ENCODE data around the gene CTDSP2. TPM values are rescaled to one million over a fixed set of nuclear protein-coding genes. Genes with fewer than 3 reads are reported as not detected.

Gene CTDSP2
- total RNA-seq, 1 experiment from 2014 or later = 82.7 TPM

DNA sequence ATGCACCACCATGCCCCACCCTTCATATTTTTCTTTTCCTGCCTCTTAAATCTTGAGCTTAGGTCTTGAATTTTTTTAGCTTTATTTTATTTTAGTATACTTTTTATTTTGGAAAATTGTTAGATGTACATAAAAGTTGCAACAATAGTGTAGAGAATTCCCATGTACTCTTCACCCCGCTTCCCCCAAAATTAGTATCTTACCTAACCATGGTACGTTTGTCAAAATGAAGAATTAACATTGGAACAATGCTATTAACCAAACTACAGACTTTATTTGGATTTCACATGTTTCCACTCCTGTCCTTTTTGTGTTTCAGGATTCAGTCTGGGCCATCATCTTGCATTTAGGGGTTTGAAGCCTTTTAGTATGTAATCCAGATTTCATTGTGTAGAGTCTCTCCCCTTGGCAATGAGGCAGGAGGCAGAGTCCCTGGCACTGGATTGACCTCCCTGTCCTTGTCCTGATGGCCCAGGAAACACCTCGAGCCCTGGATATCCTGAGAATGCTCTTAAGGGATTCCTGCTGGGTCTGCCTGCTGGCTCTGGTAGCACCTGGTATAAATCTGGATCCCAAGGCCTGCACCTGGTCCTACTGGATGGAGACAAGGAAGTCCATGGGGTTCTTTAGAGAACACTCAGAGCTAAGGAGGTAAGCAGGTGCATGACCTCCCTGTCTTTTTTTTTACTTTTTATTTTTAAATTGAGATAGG is 19.9 kb upstream of the CTDSP2 start:
- H3K36me3 ChIP-seq (ENCODE audit: control insufficient read depth in 1 of 2, insufficient read depth in 2 of 2, low read length in 2 of 2) = no peaks in the 10 kb centered on the region
- no peaks in the 10 kb centered on the region for H3K9me2 ChIP-seq (ENCODE audit: insufficient read depth)
- intact Hi-C loops (cut with micrococcal nuclease) = no loop called here
- H3K4me2 ChIP-seq (ENCODE audit: low read length) = no peak overlapping the region
- H2AFZ ChIP-seq (ENCODE audit: low read depth, low read length, poor library complexity, severe bottlenecking) = no peak overlapping the region
- H3K4me3 ChIP-seq (replicated peaks in 1 of 2; ENCODE audit: low read depth in 1 of 2, low read length in 2 of 2) = no peak overlapping the region
- POLR2A ChIA-PET = interaction anchor here (2.8 kb wide), 1 partner anchor 19 kb away, joined by 20 read pairs; the partner anchor contains the start of gene CTDSP2
- H3K27me3 ChIP-seq (ENCODE audit: insufficient read depth, low read length) = no peaks in the 10 kb centered on the region
- RAD21 ChIA-PET (ENCODE audit: low non-redundant PET in 1 of 2, low total read pairs in 2 of 2, uncharacterized antibody in 2 of 2, unreplicated experiment in 2 of 2) = no interaction called here
- no peaks in the 10 kb centered on the region for H3K9me3 ChIP-seq (ENCODE audit: control insufficient read depth in 1 of 2, insufficient read depth in 1 of 2, low read depth in 1 of 2, low read length in 2 of 2)
- ATAC-seq = no peak
- H3K9ac ChIP-seq (ENCODE audit: low read length) = no peak overlapping the region
- no TSS peak for BruUV-seq (replicated peaks)
- H3K27ac ChIP-seq (ENCODE audit: low read depth, low read length) = no peak overlapping the region
- no peaks in the 10 kb centered on the region for H3K79me2 ChIP-seq (ENCODE audit: insufficient read depth, low read length)
- no peak for TF ChIP-seq POLR2A (IDR thresholded peaks at IDR 0.05; ENCODE audit: borderline replicate concordance, extremely low read depth, insufficient read depth, insufficient read length)
- TF ChIP-seq REST (IDR thresholded peaks at IDR 0.05; ENCODE audit: low read depth) = no peak
- TF ChIP-seq EGR1 (IDR thresholded peaks at IDR 0.05; ENCODE audit: low read depth) = no peak
- TF ChIP-seq POLR2AphosphoS5 (IDR thresholded peaks at IDR 0.05; ENCODE audit: low read depth, low read length) = no peak
- no peak for TF ChIP-seq CBX3 (IDR thresholded peaks at IDR 0.05; ENCODE audit: low read depth)
- TF ChIP-seq ATF3 (IDR thresholded peaks at IDR 0.05) = no peak
- no peak for TF ChIP-seq CEBPB (IDR thresholded peaks at IDR 0.05; ENCODE audit: low read depth)
- no peak for TF ChIP-seq SIN3A (IDR thresholded peaks at IDR 0.05; ENCODE audit: low read depth)
- TF ChIP-seq YY1 (IDR thresholded peaks at IDR 0.05; ENCODE audit: extremely low read depth, insufficient replicate concordance, low read depth, low read length) = no peak
- no peak for TF ChIP-seq EZH2 (IDR thresholded peaks at IDR 0.05)
- TF ChIP-seq JUND (IDR thresholded peaks at IDR 0.05) = no peak
- TF ChIP-seq TCF7L2 (IDR thresholded peaks at IDR 0.05; ENCODE audit: borderline replicate concordance, extremely low read depth, insufficient read depth, insufficient read length) = no peak
- TF ChIP-seq, protein P1, sequence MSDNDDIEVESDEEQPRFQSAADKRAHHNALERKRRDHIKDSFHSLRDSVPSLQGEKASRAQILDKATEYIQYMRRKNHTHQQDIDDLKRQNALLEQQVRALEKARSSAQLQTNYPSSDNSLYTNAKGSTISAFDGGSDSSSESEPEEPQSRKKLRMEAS (IDR thresholded peaks at IDR 0.05) = no peak
- no peak for TF ChIP-seq ZNF274 (IDR thresholded peaks at IDR 0.05; ENCODE audit: low read depth, low read length)
- TF ChIP-seq FOSL1 (IDR thresholded peaks at IDR 0.05; ENCODE audit: low read depth) = no peak
- no peak for TF ChIP-seq SP1 (IDR thresholded peaks at IDR 0.05; ENCODE audit: low read depth)
- DNase-seq (ENCODE audit: low read depth, low spot score) = no peak
- H3K4me1 ChIP-seq (ENCODE audit: control insufficient read depth in 1 of 2, insufficient read depth in 2 of 2, low read length in 2 of 2) = peaks cover 13 to 31% of the 10 kb centered on the region in 2 experiments
- CTCF ChIA-PET = no interaction called here
- H4K20me1 ChIP-seq (ENCODE audit: insufficient read depth) = no peaks in the 10 kb centered on the region

Data from HCT116 (cell line).